Measurements from ENCODE around the gene SMIM45.
"Not testable (repeated sequence)": the region's sequence is repeated elsewhere in the genome, so short reads cannot be mapped to it uniquely, and the experiment has no call there.

Gene SMIM45

GRCh38 chr22:41936894-41937169 lies 15.1 kb upstream of the SMIM45 start:
- no peak for DNase-seq
- H3K27me3 ChIP-seq (ENCODE audit: control insufficient read depth, insufficient read depth, low read length) = no peaks in the 10 kb centered on the region
- H3K4me3 ChIP-seq (ENCODE audit: insufficient read depth, low read depth, low read length) = no peak overlapping the region

GRCh38 chr22:41939981-41940831 lies 11.7 kb upstream of the SMIM45 start:
- DNase-seq = peak; percentile 66
- H3K27me3 ChIP-seq (ENCODE audit: control insufficient read depth, insufficient read depth, low read length) = no peaks in the 10 kb centered on the region
- no peak overlapping the region for H3K4me3 ChIP-seq (ENCODE audit: insufficient read depth, low read depth, low read length)
- H3K36me3 ChIP-seq (replicated peaks; ENCODE audit: control insufficient read depth, insufficient read depth, low read length) = peaks cover 39% of the 10 kb centered on the region

More at GRCh38 chr22:41936894-41937169, 15.1 kb upstream of the SMIM45 start:
- peaks cover 21% of the 10 kb centered on the region for H3K36me3 ChIP-seq (replicated peaks; ENCODE audit: control insufficient read depth, insufficient read depth, low read length)

GRCh38 chr22:41940832-41941765 lies 10.9 kb upstream of the SMIM45 start:
- peaks cover 38% of the 10 kb centered on the region for H3K36me3 ChIP-seq (replicated peaks; ENCODE audit: control insufficient read depth, insufficient read depth, low read length)
- DNase-seq = peak; percentile 92

GRCh38 chr22:41943661-41944209 lies 8.2 kb upstream of the SMIM45 start:
- no peak overlapping the region for H3K4me3 ChIP-seq (ENCODE audit: insufficient read depth, low read depth, low read length)
- peaks cover 31% of the 10 kb centered on the region for H3K36me3 ChIP-seq (replicated peaks; ENCODE audit: control insufficient read depth, insufficient read depth, low read length)
- no peak for DNase-seq
- H3K27me3 ChIP-seq (ENCODE audit: control insufficient read depth, insufficient read depth, low read length) = no peaks in the 10 kb centered on the region

More at GRCh38 chr22:41940832-41941765, 10.9 kb upstream of the SMIM45 start:
- no peaks in the 10 kb centered on the region for H3K27me3 ChIP-seq (ENCODE audit: control insufficient read depth, insufficient read depth, low read length)
- H3K4me3 ChIP-seq (ENCODE audit: insufficient read depth, low read depth, low read length) = no peak overlapping the region

GRCh38 chr22:41946629-41947423 lies 5.1 kb upstream of the SMIM45 start, which contains the start of gene CENPM:
Gene CENPM (minus strand): TSS chr22:41947152. CDS start chr22:41947076, 76 bp downstream.
- Histone ChIP-seq H3K4me3 (ENCODE audit: insufficient read depth, low read depth, low read length) (peak within 1 kb of the TSS; percentile 85), H3K36me3 (replicated peaks; ENCODE audit: control insufficient read depth, insufficient read depth, low read length) (peaks cover 18% of the 10 kb centered on the region), H3K27me3 (ENCODE audit: control insufficient read depth, insufficient read depth, low read length) (no peaks in the 10 kb centered on the region)
- peak; percentile 97 for DNase-seq

- H3K27me3 ChIP-seq (ENCODE audit: control insufficient read depth, insufficient read depth, low read length) = no peaks in the 10 kb centered on the region
- H3K4me3 ChIP-seq (ENCODE audit: insufficient read depth, low read depth, low read length) = peak overlapping the region; percentile 85; the same call in 1 of the 2 replicates
- no peak for DNase-seq
- H3K36me3 ChIP-seq (replicated peaks; ENCODE audit: control insufficient read depth, insufficient read depth, low read length) = peaks cover 17% of the 10 kb centered on the region
These were observed 4.4 kb upstream of the SMIM45 start for GRCh38 chr22:41947424-41948080.

GRCh38 chr22:41948142-41948541 lies 3.8 kb upstream of the SMIM45 start:
- no peak for DNase-seq
- peaks cover 13% of the 10 kb centered on the region for H3K36me3 ChIP-seq (replicated peaks; ENCODE audit: control insufficient read depth, insufficient read depth, low read length)
- H3K27me3 ChIP-seq (ENCODE audit: control insufficient read depth, insufficient read depth, low read length) = no peaks in the 10 kb centered on the region
- no peak overlapping the region for H3K4me3 ChIP-seq (ENCODE audit: insufficient read depth, low read depth, low read length)

GRCh38 chr22:41948928-41949296 lies 3.0 kb upstream of the SMIM45 start:
- H3K36me3 ChIP-seq (replicated peaks; ENCODE audit: control insufficient read depth, insufficient read depth, low read length); H3K4me3 ChIP-seq (ENCODE audit: insufficient read depth, low read depth, low read length); DNase-seq; H3K27me3 ChIP-seq (ENCODE audit: control insufficient read depth, insufficient read depth, low read length): not testable (repeated sequence)

- no peak for DNase-seq
- no peak overlapping the region for H3K4me3 ChIP-seq (ENCODE audit: insufficient read depth, low read depth, low read length)
- peaks cover 8% of the 10 kb centered on the region for H3K36me3 ChIP-seq (replicated peaks; ENCODE audit: control insufficient read depth, insufficient read depth, low read length)
- no peaks in the 10 kb centered on the region for H3K27me3 ChIP-seq (ENCODE audit: control insufficient read depth, insufficient read depth, low read length)
These were observed 2.5 kb upstream of the SMIM45 start for GRCh38 chr22:41949297-41949965.

GRCh38 chr22:41952713-41953112 lies 763 bp downstream of the SMIM45 start:
- no peak for DNase-seq
- Histone ChIP-seq H3K36me3 (replicated peaks; ENCODE audit: control insufficient read depth, insufficient read depth, low read length) (no peaks in the 10 kb centered on the region), H3K27me3 (ENCODE audit: control insufficient read depth, insufficient read depth, low read length) (no peaks in the 10 kb centered on the region; the same call in 1 of the 2 replicates), H3K4me3 (ENCODE audit: insufficient read depth, low read depth, low read length) (no peak overlapping the region)

- H3K27me3 ChIP-seq (ENCODE audit: control insufficient read depth, insufficient read depth, low read length) = no peaks in the 10 kb centered on the region; the same call in 1 of the 2 replicates
- DNase-seq = no peak
- H3K36me3 ChIP-seq (replicated peaks; ENCODE audit: control insufficient read depth, insufficient read depth, low read length) = no peaks in the 10 kb centered on the region
- peak overlapping the region; percentile 32; the same call in 1 of the 2 replicates for H3K4me3 ChIP-seq (ENCODE audit: insufficient read depth, low read depth, low read length)
These were observed 6.1 kb downstream of the SMIM45 start for GRCh38 chr22:41957941-41958556.

GRCh38 chr22:41963453-41964111 lies 11.6 kb downstream of the SMIM45 start:
- Histone ChIP-seq H3K27me3 (ENCODE audit: control insufficient read depth, insufficient read depth, low read length) (no peaks in the 10 kb centered on the region), H3K4me3 (ENCODE audit: insufficient read depth, low read depth, low read length) (no peak overlapping the region), H3K36me3 (replicated peaks; ENCODE audit: control insufficient read depth, insufficient read depth, low read length) (no peaks in the 10 kb centered on the region)
- no peak for DNase-seq
